K562 (cell line): ENCODE results near the gene ERBB4. TPM values are rescaled to one million over a fixed set of nuclear protein-coding genes. Genes with fewer than 3 reads are reported as not detected.

ENCODE experiments used
- ATAC-seq: fragments of 200-7000 bp; cut with Tn5 transposase; 3 replicates; pipeline ENCODE4 v1.9.1; 2020; ENCODE audit warnings: moderate library complexity
- BruUV-seq: library from RNA; stranded (reverse); fragments of 400-500 nt; replicated peaks from 2 replicates; lab custom pipeline; 2021; lab: Mats Ljungman, UMichigan
- CTCF ChIA-PET: fragments of 300-600 bp; formaldehyde crosslinking; extraction: SDS; loops from one replicate; lab custom pipeline; 2021; ENCODE audit warnings: low intra/inter-chr PET ratio; lab: Yijun Ruan, JAX
- POLR2A ChIA-PET: fragments of 300-600, 350-650 bp; sonication (Branson Sonifier 250); formaldehyde crosslinking; extraction: SDS; loops from one replicate; lab custom pipeline; 2021; ENCODE audit warnings: antibody characterized with exemption, inconsistent platforms; lab: Yijun Ruan, JAX
- DNase-seq, 4 experiments: peaks; one replicate each; pipeline versions ENCODE4 v3.0.0 to v3.0.0-alpha.2; 2011 to 2018; ENCODE audit warnings: low spot score in 3 of 4, mixed read lengths in 3 of 4; ENCODE audit errors: extremely low read depth in 1 of 4
- FAIRE-seq: peaks from 2 replicates; lab custom pipeline; 2011; peaks lifted over from hg19 to GRCh38; lab: Jason Lieb, UNC
- H2AFZ ChIP-seq: 2 replicates; pipeline ENCODE4 v1.6.0; 2011; ENCODE audit warnings: low read depth, low read length, control low read depth, inconsistent platforms
- H3K27ac ChIP-seq: fragments of 200-600 bp; 3 replicates; pipeline ENCODE4 v1.8.0; 2011; ENCODE audit warnings: low read depth, mild to moderate bottlenecking, control low read depth, inconsistent platforms, low read length, moderate library complexity, mixed read lengths; ENCODE audit errors: extremely low read depth
- H3K27me3 ChIP-seq, 2 experiments: fragments of 300-600 bp in 1 of 2; 2 replicates in 1 of 2; 3 replicates in 1 of 2; pipeline versions ENCODE4 v1.6.0 to v1.8.0; 2011; ENCODE audit warnings: inconsistent platforms in 2 of 2, low read length in 2 of 2, mild to moderate bottlenecking in 1 of 2, mixed read lengths in 1 of 2, moderate library complexity in 1 of 2; ENCODE audit not compliant: control insufficient read depth in 2 of 2, insufficient read depth in 2 of 2
- H3K36me3 ChIP-seq: fragments of 300-600 bp; 3 replicates; pipeline ENCODE4 v1.8.0; 2011; ENCODE audit warnings: mild to moderate bottlenecking, low read length, inconsistent platforms; ENCODE audit not compliant: control insufficient read depth, insufficient read depth
- H3K4me1 ChIP-seq, 2 experiments: fragments of 200-600 bp in 1 of 2; replicated peaks in 1 of 2; 2 replicates in 1 of 2; 3 replicates in 1 of 2; pipeline versions ENCODE4 v1.5.1 to v1.8.0; 2011; ENCODE audit warnings: inconsistent platforms in 2 of 2, low read length in 2 of 2, mild to moderate bottlenecking in 1 of 2, mixed read lengths in 1 of 2, moderate library complexity in 1 of 2; ENCODE audit not compliant: control insufficient read depth in 2 of 2, insufficient read depth in 2 of 2
- H3K4me2 ChIP-seq: 2 replicates; pipeline ENCODE4 v1.6.1; 2011; ENCODE audit warnings: low read length, control low read depth, inconsistent platforms, mixed read lengths; ENCODE audit not compliant: insufficient read depth
- H3K4me3 ChIP-seq: fragments of 200-600 bp; sonication (generic), shearing (Covaris generic); 2 replicates; pipeline ENCODE4 v1.5.1; 2016; ENCODE audit warnings: control low read depth, inconsistent platforms
- H3K79me2 ChIP-seq: fragments of 200-600 bp; 3 replicates; pipeline ENCODE4 v1.8.0; 2011; ENCODE audit warnings: low read length, inconsistent platforms; ENCODE audit not compliant: control insufficient read depth, insufficient read depth
- H3K9ac ChIP-seq, 2 experiments: 2 replicates each; pipeline versions ENCODE4 v1.6.0 to v1.6.1; 2011; ENCODE audit warnings: low read depth in 2 of 2, low read length in 2 of 2, control low read depth in 1 of 2, inconsistent platforms in 1 of 2, mild to moderate bottlenecking in 1 of 2, mixed read lengths in 1 of 2; ENCODE audit not compliant: insufficient read depth in 1 of 2
- H3K9me1 ChIP-seq: one replicate; pipeline ENCODE4 v1.6.0; 2011; ENCODE audit warnings: inconsistent platforms, mild to moderate bottlenecking, low read length, moderate library complexity; ENCODE audit not compliant: control insufficient read depth, insufficient read depth
- H3K9me3 ChIP-seq: replicated peaks from 2 replicates; pipeline ENCODE4 v1.5.1; 2011; ENCODE audit warnings: low read depth, low read length, inconsistent platforms; ENCODE audit not compliant: control insufficient read depth, insufficient read depth
- H4K20me1 ChIP-seq: replicated peaks from 2 replicates; pipeline ENCODE4 v1.6.1; 2011; ENCODE audit warnings: low read length, inconsistent platforms, mixed read lengths; ENCODE audit not compliant: control insufficient read depth, insufficient read depth
- EP300 ChIP-seq: IDR thresholded peaks from 2 replicates; pipeline ENCODE4 v1.6.1; 2012; ENCODE audit warnings: low read length, improper control_type of control experiment
- HDGF ChIP-seq: fragments of 450-650 bp; IDR thresholded peaks from 2 replicates; pipeline ENCODE4 v1.6.1; 2016
- HNRNPL ChIP-seq: fragments of 200-400 bp; formaldehyde crosslinking; IDR thresholded peaks from 2 replicates; pipeline ENCODE4 v1.6.1; 2017; ENCODE audit warnings: low read depth, mild to moderate bottlenecking, low read length
- HOXB6 ChIP-seq: fragments of 250-450 bp; sonication (Bioruptor Pico); IDR thresholded peaks from 2 replicates; pipeline ENCODE4 v1.5.1; 2022; ENCODE audit warnings: mild to moderate bottlenecking, borderline replicate concordance
- NONO ChIP-seq, 2 experiments: fragments of 200-400 bp in 1 of 2; fragments of 450-650 bp in 1 of 2; formaldehyde crosslinking in 1 of 2; IDR thresholded peaks; 2 replicates each; pipeline ENCODE4 v1.6.1; 2017; ENCODE audit warnings: low read depth in 2 of 2, mild to moderate bottlenecking in 2 of 2, moderate library complexity in 2 of 2, low read length in 1 of 2
- NR2F6 ChIP-seq: fragments of 450-650 bp; formaldehyde crosslinking; IDR thresholded peaks from 2 replicates; pipeline ENCODE4 v1.4.0; 2020; ENCODE audit warnings: mild to moderate bottlenecking
- NR3C1 ChIP-seq: sonication (generic); formaldehyde crosslinking; IDR thresholded peaks from 2 replicates; pipeline ENCODE4 v1.8.1; 2022; ENCODE audit warnings: missing genetic modification reagents
- NRF1 ChIP-seq, 2 experiments: fragments of 450-650 bp; IDR thresholded peaks in 1 of 2; conservative IDR thresholded peaks in 1 of 2; 2 replicates each; pipeline ENCODE4 v1.6.1; 2014; ENCODE audit warnings: mild to moderate bottlenecking in 2 of 2
- POLR3G ChIP-seq: IDR thresholded peaks from 2 replicates; pipeline ENCODE4 v1.6.1; 2011; ENCODE audit not compliant: insufficient read length, insufficient replicate concordance; ENCODE audit errors: extremely low read depth
- RB1 ChIP-seq: fragments of 450-650 bp; IDR thresholded peaks from 2 replicates; pipeline ENCODE4 v1.6.1; 2017; ENCODE audit warnings: low read depth, mild to moderate bottlenecking
- RFX7 ChIP-seq: fragments of 250-450 bp; sonication (Bioruptor Pico); IDR thresholded peaks from 2 replicates; pipeline ENCODE4 v1.5.1; 2021; ENCODE audit warnings: mild to moderate bottlenecking
- SIN3B ChIP-seq: fragments of 450-650 bp; IDR thresholded peaks from 2 replicates; pipeline ENCODE4 v1.6.1; 2017; ENCODE audit warnings: low read depth, mild to moderate bottlenecking, moderate library complexity
- SMARCA5 ChIP-seq: fragments of 450-650 bp; IDR thresholded peaks from 2 replicates; pipeline ENCODE4 v1.6.1; 2016
- TGIF2 ChIP-seq: sonication (generic); formaldehyde crosslinking; IDR thresholded peaks from 2 replicates; pipeline ENCODE4 v1.8.1; 2022; ENCODE audit warnings: mild to moderate bottlenecking, missing genetic modification reagents, moderate library complexity
- ZNF699 ChIP-seq: fragments of 250-450 bp; sonication (Bioruptor Pico); IDR thresholded peaks from 2 replicates; pipeline ENCODE4 v1.8.0; 2021; ENCODE audit warnings: mild to moderate bottlenecking, moderate library complexity; ENCODE audit not compliant: insufficient replicate concordance
- WGBS: fragments of 100-300 bp; shearing (Covaris generic); methylation state at CpG from one replicate; pipeline ENCODE4 v1.1.6; 2016; ENCODE audit warnings: low coverage, mixed read lengths; ENCODE audit not compliant: insufficient coverage; ENCODE audit errors: missing lambda C conversion rate; 5-methylcytosine and 5-hydroxymethylcytosine counted together
- in situ Hi-C: fragments of 300-500 bp; cut with MboI; formaldehyde crosslinking; loops from 4 replicates; pipeline ENCODE4 v1.15.0; 2018; ENCODE audit warnings: inconsistent platforms, mixed read lengths
- intact Hi-C: fragments of 100-400 bp; cut with micrococcal nuclease; formaldehyde crosslinking; loops from 2 replicates; pipeline ENCODE4 v1.14.2; 2022
- polyA plus RNA-seq, 8 experiments: library from polyadenylated mRNA; depleted of rRNA in 4 of 8; stranded (reverse) in 5 of 8; unstranded in 3 of 8; fragments of >200 nt; fragmentation: Nextera tagmentation in 2 of 8; fragmentation: Illumina TruSeq in 1 of 8; extraction: Ambion mirVana in 2 of 8; extraction: Trizol in 1 of 8; gene quantifications; 2 replicates each; pipeline versions ENCODE4 v1.2.1 to v1.2.3, GENCODE V29; 2011 to 2014; ENCODE audit warnings: inconsistent platforms in 1 of 8, missing spikeins in 1 of 8
- total RNA-seq, 7 experiments: library from RNA; depleted of rRNA in 6 of 7; stranded (reverse); fragments of >200 nt in 6 of 7; fragmentation: Illumina TruSeq in 2 of 7; extraction: Trizol in 2 of 7; gene quantifications; 2 replicates each; pipeline versions ENCODE4 v1.2.1 to v1.2.3, GENCODE V29; 2011 to 2021; ENCODE audit warnings: low replicate concordance in 1 of 7
- TF ChIP-seq, protein P1 (sequence below): fragments of 200-800 bp; sonication (Bioruptor generic); IDR thresholded peaks from 2 replicates; pipeline ENCODE4 v1.6.1; 2017; ENCODE audit warnings: missing genetic modification characterization, missing compliant biosample characterization

The ERBB4 gene
- total and polyA plus RNA-seq, 9 of the 15 experiments (the other 6 are each of a cell fraction or from before 2014, with no cell fraction given): not detected

DNA sequence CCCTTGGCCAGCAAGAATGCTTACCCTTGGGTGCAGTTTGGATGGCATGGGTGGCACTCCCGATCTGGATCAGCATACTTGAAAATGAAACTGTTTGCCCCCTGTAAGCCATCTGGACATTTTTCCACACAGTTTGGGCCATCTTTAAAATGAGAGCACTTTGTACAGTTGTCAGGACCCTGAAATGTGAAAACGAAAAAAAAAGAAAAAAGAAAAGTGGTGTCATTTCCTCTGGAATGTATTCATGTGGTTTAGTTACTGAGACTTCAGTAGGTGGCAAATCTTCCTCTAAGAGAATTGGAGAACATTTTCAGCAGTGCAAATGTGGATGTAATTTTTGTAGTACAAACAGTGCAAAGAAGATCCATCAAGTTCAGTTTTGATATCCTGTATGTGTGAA is 873.3 kb downstream of the ERBB4 start:
- no peak for DNase-seq
- POLR2A ChIA-PET: no interaction called here

More for the DNA sequence above, 873.3 kb downstream of the ERBB4 start:
- FAIRE-seq (no peak), ATAC-seq (no peak)
- CTCF ChIA-PET: no interaction called here
- no peak overlapping the region for H3K4me3 ChIP-seq
- no peak overlapping the region for H3K27ac ChIP-seq
- no peaks in the 10 kb centered on the region for H3K9me1 ChIP-seq
- H3K9me3 ChIP-seq: no peaks in the 10 kb centered on the region
- BruUV-seq: no TSS peak
- no peaks in the 10 kb centered on the region for H3K36me3 ChIP-seq
- WGBS: 0% methylated on average over 1 of the region's 2 CpGs
- H3K4me1 ChIP-seq: no peaks in the 10 kb centered on the region
- H3K27me3 ChIP-seq: no peaks in the 10 kb centered on the region
- intact Hi-C loops: no loop called here
- no peak overlapping the region for H3K9ac ChIP-seq
- in situ Hi-C loops: no loop called here
- no peak overlapping the region for H3K4me2 ChIP-seq
- no peaks in the 10 kb centered on the region for H3K79me2 ChIP-seq
- no peaks in the 10 kb centered on the region for H4K20me1 ChIP-seq
- TF ChIP-seq HOXB6 (CRISPR knock-in tag) (no peak), ZNF699 (no peak), HDGF (no peak), HNRNPL (no peak), TGIF2 (CRISPR knock-in tag) (no peak), SMARCA5 (no peak), RB1 (no peak), SIN3B (no peak), POLR3G (no peak), NRF1 (conservative IDR thresholded peaks at IDR 0.05 in 1 of 2, IDR thresholded peaks at IDR 0.05 in 1 of 2) (no peak), NONO (IDR thresholded peaks at IDR 0.05; ENCODE audit: low read depth in 2 of 2, low read length in 1 of 2) (no peak), RFX7 (no peak), NR3C1 (CRISPR knock-in tag) (no peak), NR2F6 (CRISPR knock-in tag) (no peak), EP300 (no peak)
- TF ChIP-seq, protein P1, sequence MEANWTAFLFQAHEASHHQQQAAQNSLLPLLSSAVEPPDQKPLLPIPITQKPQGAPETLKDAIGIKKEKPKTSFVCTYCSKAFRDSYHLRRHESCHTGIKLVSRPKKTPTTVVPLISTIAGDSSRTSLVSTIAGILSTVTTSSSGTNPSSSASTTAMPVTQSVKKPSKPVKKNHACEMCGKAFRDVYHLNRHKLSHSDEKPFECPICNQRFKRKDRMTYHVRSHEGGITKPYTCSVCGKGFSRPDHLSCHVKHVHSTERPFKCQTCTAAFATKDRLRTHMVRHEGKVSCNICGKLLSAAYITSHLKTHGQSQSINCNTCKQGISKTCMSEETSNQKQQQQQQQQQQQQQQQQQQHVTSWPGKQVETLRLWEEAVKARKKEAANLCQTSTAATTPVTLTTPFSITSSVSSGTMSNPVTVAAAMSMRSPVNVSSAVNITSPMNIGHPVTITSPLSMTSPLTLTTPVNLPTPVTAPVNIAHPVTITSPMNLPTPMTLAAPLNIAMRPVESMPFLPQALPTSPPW (CRISPR knock-in tag): no peak
- TF ChIP-seq, all 486 proteins: peak for 0
- no peak overlapping the region for H2AFZ ChIP-seq
